Kidney epithelial cell (primary cell): Measurements from ENCODE around the gene FAM20A. TPM values are rescaled to one million over a fixed set of nuclear protein-coding genes. Genes with fewer than 3 reads are reported as not detected.

ENCODE experiments used
- DNase-seq: peaks from one replicate; pipeline ENCODE4 v3.0.0-alpha.2; 2010; ENCODE audit warnings: low read depth
- H3K27me3 ChIP-seq: 2 replicates; pipeline ENCODE4 v1.6.0; 2011; ENCODE audit warnings: low read length; ENCODE audit not compliant: control insufficient read depth, insufficient read depth
- H3K36me3 ChIP-seq: 2 replicates; pipeline ENCODE4 v1.5.1; 2011; ENCODE audit warnings: low read length; ENCODE audit not compliant: control insufficient read depth, insufficient read depth
- H3K4me3 ChIP-seq: 2 replicates; pipeline ENCODE4 v1.5.1; 2011; ENCODE audit warnings: low read depth, mild to moderate bottlenecking, control low read depth, low read length
- CTCF ChIP-seq: IDR thresholded peaks from 2 replicates; pipeline ENCODE4 v1.5.1; 2011; ENCODE audit warnings: mild to moderate bottlenecking, moderate library complexity, low read length, control low read depth, inconsistent platforms; ENCODE audit not compliant: insufficient read depth, poor library complexity, severe bottlenecking
- total RNA-seq: library from RNA; depleted of rRNA; stranded (reverse); fragments of >200 nt; gene quantifications from 2 replicates; pipeline ENCODE4 v1.2.3, GENCODE V29; 2015

The FAM20A gene
- total RNA-seq, 1 donor from 2014 or later = 0.13 TPM

GRCh38 chr17:68560966-68561720, 40.0 kb downstream of the FAM20A start:
- Histone ChIP-seq H3K36me3 (no peaks in the 10 kb centered on the region), H3K4me3 (no peak overlapping the region), H3K27me3 (no peaks in the 10 kb centered on the region)
- TF ChIP-seq CTCF = no peak
- DNase-seq = no peak

GRCh38 chr17:68559316-68559715, 41.9 kb downstream of the FAM20A start:
- Histone ChIP-seq H3K4me3 (no peak overlapping the region), H3K36me3 (no peaks in the 10 kb centered on the region), H3K27me3 (no peaks in the 10 kb centered on the region)
- no peak for TF ChIP-seq CTCF
- no peak for DNase-seq

GRCh38 chr17:68556551-68556950, 44.6 kb downstream of the FAM20A start:
- Histone ChIP-seq H3K27me3 (no peaks in the 10 kb centered on the region), H3K4me3 (no peak overlapping the region), H3K36me3 (no peaks in the 10 kb centered on the region)
- no peak for TF ChIP-seq CTCF
- DNase-seq = no peak

- Histone ChIP-seq H3K36me3 (peaks cover 1% of the 10 kb centered on the region), H3K4me3 (no peak overlapping the region), H3K27me3 (no peaks in the 10 kb centered on the region)
- no peak for DNase-seq
- no peak for TF ChIP-seq CTCF
Measured at GRCh38 chr17:68544111-68544915, 56.9 kb downstream of the FAM20A start.

- Histone ChIP-seq H3K4me3 (no peak overlapping the region), H3K27me3 (no peaks in the 10 kb centered on the region), H3K36me3 (peaks cover 1% of the 10 kb centered on the region)
- no peak for DNase-seq
- TF ChIP-seq CTCF = no peak
Measured at GRCh38 chr17:68542698-68543463, 58.3 kb downstream of the FAM20A start.
